MM.1S (cell line): Measurements from ENCODE around the gene PIGH.

Experiments used
- CTCF ChIP-seq: fragments of 300-600 bp; sonication (generic); IDR thresholded peaks from 2 replicates; pipeline ENCODE4 v1.5.1; 2016; ENCODE audit warnings: antibody characterized with exemption, low read length, mixed read lengths
- EZH2phosphoT487 ChIP-seq: fragments of 300-600 bp; sonication (generic); IDR thresholded peaks from 2 replicates; pipeline ENCODE4 v1.6.1; 2018; ENCODE audit warnings: antibody characterized with exemption, low read length

GRCh38 chr14:67571275-67571990 lies 28.6 kb downstream of the PIGH start:
- no peak for TF ChIP-seq EZH2phosphoT487
- TF ChIP-seq CTCF, result peak; percentile 72
